Peyer's patch (tissue), 4 donors: ENCODE results near the gene FAM162B.

Experiments used
- POLR2A ChIP-seq, 2 donors: fragments of 450-650 bp; IDR thresholded peaks; one replicate each; pipeline ENCODE4 v1.5.1; 2017; ENCODE audit warnings: antibody characterized with exemption in 2 of 2, mild to moderate bottlenecking in 2 of 2, moderate library complexity in 2 of 2
- TF ChIP-seq, protein P1 (sequence below), 6 experiments: fragments of 450-650 bp in 4 of 6; fragments of 200-600 bp in 2 of 6; sonication (generic) in 1 of 6; IDR thresholded peaks; one replicate each; pipeline ENCODE4 v1.5.1; 2017 to 2019; ENCODE audit warnings: antibody characterized with exemption in 6 of 6, mild to moderate bottlenecking in 3 of 6, moderate library complexity in 1 of 6

DNA sequence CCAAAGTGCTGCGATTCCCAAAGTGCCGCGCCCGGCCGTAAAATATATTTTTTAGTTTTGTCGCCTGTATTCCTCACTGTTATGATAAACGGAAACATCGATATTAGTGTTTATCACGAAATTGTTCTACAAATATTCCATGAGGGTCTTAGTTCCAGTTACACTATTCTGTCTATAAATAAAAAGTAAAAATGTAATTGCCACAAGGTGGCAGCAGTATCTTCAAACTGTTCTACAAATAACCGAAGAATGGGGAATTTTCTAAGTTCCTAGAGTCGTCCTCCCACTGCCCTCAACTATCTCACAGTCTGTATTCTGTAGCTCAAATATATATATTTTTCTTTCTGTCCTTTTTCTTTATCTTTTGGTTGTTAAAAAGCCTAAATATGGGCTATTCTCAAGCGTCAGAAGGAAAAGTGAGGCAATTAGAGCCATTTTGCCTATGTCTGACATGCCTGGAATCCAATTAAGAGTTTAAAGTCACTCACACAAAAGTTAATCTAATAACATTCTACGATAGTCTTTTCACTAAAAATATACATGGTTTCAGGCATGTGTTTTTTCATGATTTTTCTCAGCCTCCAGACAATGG is 14.2 kb upstream of the FAM162B start:
- TF ChIP-seq, protein P1, sequence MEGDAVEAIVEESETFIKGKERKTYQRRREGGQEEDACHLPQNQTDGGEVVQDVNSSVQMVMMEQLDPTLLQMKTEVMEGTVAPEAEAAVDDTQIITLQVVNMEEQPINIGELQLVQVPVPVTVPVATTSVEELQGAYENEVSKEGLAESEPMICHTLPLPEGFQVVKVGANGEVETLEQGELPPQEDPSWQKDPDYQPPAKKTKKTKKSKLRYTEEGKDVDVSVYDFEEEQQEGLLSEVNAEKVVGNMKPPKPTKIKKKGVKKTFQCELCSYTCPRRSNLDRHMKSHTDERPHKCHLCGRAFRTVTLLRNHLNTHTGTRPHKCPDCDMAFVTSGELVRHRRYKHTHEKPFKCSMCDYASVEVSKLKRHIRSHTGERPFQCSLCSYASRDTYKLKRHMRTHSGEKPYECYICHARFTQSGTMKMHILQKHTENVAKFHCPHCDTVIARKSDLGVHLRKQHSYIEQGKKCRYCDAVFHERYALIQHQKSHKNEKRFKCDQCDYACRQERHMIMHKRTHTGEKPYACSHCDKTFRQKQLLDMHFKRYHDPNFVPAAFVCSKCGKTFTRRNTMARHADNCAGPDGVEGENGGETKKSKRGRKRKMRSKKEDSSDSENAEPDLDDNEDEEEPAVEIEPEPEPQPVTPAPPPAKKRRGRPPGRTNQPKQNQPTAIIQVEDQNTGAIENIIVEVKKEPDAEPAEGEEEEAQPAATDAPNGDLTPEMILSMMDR (IDR thresholded peaks at IDR 0.05), result peak in 4 of 6 experiments; percentile 29 to 59 (median 44)
- TF ChIP-seq POLR2A (IDR thresholded peaks at IDR 0.05), result no peak
